Mammary epithelial cell (primary cell): Measurements from ENCODE around the gene CPNE5.

Experiments used
- CTCF ChIP-seq, 2 donors: IDR thresholded peaks in 1 of 2; conservative IDR thresholded peaks in 1 of 2; 2 replicates each; pipeline ENCODE4 v1.5.1; 2011 to 2012; ENCODE audit warnings: inconsistent platforms in 2 of 2, low read length in 2 of 2, mild to moderate bottlenecking in 2 of 2, control low read depth in 1 of 2, low read depth in 1 of 2; ENCODE audit not compliant: insufficient read depth in 1 of 2; ENCODE audit errors: extremely low read depth in 1 of 2
- EZH2 ChIP-seq: IDR thresholded peaks from 2 replicates; pipeline ENCODE4 v1.6.1; 2012; ENCODE audit warnings: low read length, inconsistent platforms, borderline replicate concordance

- TF ChIP-seq CTCF (conservative IDR thresholded peaks at IDR 0.05 in 1 of 2, IDR thresholded peaks at IDR 0.05 in 1 of 2; ENCODE audit: extremely low read depth in 1 of 2, insufficient read depth in 1 of 2, low read depth in 1 of 2, low read length in 2 of 2) (no peak), EZH2 (no peak)
Measured at GRCh38 chr6:36756786-36757185, 82.5 kb downstream of the CPNE5 start.
